Omental fat pad (tissue), 4 donors: ENCODE results near the gene C1orf159. TPM values are rescaled to one million over a fixed set of nuclear protein-coding genes. Genes with fewer than 3 reads are reported as not detected.
"Not testable (repeated sequence)": the region's sequence is repeated elsewhere in the genome, so short reads cannot be mapped to it uniquely, and the experiment has no call there.

Experiments used
- ATAC-seq: fragments of 150-250 bp; one replicate; pipeline ENCODE4 v1.9.1; 2016; ENCODE audit warnings: mild to moderate bottlenecking, moderate library complexity; ENCODE audit not compliant: low FRiP score
- DNase-seq: peaks from one replicate; pipeline ENCODE4 v3.0.0-alpha.2; 2019; ENCODE audit warnings: low spot score
- total RNA-seq, 4 donors: library from RNA; depleted of rRNA; stranded (reverse); fragments of >200 nt; gene quantifications; one replicate each; pipeline ENCODE4 v1.1.0, GENCODE V29; 2016
- TF ChIP-seq, protein P1 (sequence below), 3 donors: fragments of 450-650 bp; IDR thresholded peaks; one replicate each; pipeline ENCODE4 v1.5.1; 2016 to 2017; ENCODE audit warnings: antibody characterized with exemption in 3 of 3, mild to moderate bottlenecking in 3 of 3, moderate library complexity in 2 of 3

Gene C1orf159
- total RNA-seq, 4 donors from 2014 or later = 5.6 to 12.0 (median 9.5) TPM

- DNase-seq (no peak), ATAC-seq (no peak)
- TF ChIP-seq, protein P1, sequence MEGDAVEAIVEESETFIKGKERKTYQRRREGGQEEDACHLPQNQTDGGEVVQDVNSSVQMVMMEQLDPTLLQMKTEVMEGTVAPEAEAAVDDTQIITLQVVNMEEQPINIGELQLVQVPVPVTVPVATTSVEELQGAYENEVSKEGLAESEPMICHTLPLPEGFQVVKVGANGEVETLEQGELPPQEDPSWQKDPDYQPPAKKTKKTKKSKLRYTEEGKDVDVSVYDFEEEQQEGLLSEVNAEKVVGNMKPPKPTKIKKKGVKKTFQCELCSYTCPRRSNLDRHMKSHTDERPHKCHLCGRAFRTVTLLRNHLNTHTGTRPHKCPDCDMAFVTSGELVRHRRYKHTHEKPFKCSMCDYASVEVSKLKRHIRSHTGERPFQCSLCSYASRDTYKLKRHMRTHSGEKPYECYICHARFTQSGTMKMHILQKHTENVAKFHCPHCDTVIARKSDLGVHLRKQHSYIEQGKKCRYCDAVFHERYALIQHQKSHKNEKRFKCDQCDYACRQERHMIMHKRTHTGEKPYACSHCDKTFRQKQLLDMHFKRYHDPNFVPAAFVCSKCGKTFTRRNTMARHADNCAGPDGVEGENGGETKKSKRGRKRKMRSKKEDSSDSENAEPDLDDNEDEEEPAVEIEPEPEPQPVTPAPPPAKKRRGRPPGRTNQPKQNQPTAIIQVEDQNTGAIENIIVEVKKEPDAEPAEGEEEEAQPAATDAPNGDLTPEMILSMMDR (IDR thresholded peaks at IDR 0.05) = no peak
These were observed 49.2 kb downstream of the C1orf159 start for GRCh38 chr1:1066403-1067283.

GRCh38 chr1:1065940-1066304 is 50.0 kb downstream of the C1orf159 start:
- ATAC-seq, DNase-seq: not testable (repeated sequence)

DNA sequence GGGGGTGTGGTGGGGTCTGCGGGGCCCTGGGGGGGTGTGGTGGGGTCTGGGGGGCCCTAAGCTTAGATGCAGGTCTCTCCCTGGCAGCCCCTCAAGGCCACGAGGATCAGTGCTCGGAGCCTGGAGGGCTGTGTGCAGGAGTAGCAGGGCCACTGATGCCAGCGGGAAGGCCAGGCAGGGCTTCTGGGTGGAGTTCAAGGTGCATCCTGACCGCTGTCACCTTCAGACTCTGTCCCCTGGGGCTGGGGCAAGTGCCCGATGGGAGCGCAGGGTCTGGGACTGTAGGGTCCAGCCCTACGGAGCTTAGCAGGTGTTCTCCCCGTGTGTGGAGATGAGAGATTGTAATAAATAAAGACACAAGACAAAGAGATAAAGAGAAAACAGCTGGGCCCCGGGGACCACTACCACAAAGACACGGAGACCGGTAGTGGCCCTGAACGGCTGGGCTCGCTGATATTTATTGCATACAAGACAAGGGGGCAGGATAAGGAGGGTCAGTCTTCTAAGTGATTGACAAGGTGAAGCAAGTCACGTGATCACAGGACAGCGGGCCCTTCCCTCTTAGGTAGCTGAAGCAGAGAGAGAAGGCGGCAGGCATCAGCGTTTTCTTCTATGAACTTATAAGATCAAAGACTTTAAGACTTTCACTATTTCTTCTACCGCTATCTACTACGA is 50.5 kb downstream of the C1orf159 start:
- DNase-seq (no peak), ATAC-seq (no peak)
- TF ChIP-seq, protein P1 (IDR thresholded peaks at IDR 0.05) = no peak

DNA sequence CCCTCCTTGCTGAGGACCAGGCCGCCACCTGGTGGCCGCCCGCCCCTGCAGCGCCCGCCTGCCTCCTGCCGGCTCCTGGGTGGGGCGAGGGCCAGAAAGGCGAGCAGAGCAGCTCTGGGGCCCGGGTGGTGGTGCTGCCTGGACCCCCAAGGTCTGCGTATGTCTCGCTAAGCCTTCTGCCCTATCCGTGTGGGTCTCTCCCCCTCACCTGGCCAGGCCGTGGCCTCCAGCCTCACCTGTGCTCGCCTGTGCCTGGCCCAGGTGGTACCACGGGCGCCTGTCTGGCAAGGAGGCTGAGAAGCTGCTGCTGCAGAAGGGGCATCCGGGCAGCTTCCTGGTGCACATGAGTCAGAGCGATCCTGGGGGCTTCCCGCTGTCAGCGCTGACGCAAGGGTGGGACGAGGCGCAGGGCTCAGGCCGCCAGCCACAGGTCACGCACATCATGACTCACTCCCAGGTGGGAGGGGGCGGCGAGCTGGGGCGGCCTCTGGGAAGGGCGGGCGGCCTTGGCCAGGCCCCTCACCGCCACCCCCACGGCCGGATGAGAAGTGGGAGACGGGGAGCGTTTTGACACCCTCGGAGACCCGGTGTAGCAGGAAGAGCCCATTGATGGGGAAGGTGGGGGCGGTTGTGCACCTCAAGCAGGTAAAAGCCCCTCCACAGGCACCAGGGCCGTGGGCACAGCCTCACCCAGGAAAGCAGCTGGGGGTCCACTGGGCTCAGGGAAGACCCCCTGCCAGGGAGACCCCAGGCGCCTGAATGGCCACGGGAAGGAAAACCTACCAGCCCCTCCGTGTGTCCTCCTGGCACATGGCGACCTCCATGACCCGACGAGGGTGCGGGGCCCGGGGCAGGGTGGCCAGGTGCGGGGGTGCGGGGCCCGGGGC is 51.7 kb downstream of the C1orf159 start:
- TF ChIP-seq, protein P1 (IDR thresholded peaks at IDR 0.05) = peak in 1 of 3 donors; percentile 32
- ATAC-seq (peak; percentile 80), DNase-seq (peak; percentile 66)

GRCh38 chr1:1063261-1063944 is 52.5 kb downstream of the C1orf159 start:
- ATAC-seq = no peak
- TF ChIP-seq, protein P1 (IDR thresholded peaks at IDR 0.05) = no peak
- DNase-seq = no peak

DNA sequence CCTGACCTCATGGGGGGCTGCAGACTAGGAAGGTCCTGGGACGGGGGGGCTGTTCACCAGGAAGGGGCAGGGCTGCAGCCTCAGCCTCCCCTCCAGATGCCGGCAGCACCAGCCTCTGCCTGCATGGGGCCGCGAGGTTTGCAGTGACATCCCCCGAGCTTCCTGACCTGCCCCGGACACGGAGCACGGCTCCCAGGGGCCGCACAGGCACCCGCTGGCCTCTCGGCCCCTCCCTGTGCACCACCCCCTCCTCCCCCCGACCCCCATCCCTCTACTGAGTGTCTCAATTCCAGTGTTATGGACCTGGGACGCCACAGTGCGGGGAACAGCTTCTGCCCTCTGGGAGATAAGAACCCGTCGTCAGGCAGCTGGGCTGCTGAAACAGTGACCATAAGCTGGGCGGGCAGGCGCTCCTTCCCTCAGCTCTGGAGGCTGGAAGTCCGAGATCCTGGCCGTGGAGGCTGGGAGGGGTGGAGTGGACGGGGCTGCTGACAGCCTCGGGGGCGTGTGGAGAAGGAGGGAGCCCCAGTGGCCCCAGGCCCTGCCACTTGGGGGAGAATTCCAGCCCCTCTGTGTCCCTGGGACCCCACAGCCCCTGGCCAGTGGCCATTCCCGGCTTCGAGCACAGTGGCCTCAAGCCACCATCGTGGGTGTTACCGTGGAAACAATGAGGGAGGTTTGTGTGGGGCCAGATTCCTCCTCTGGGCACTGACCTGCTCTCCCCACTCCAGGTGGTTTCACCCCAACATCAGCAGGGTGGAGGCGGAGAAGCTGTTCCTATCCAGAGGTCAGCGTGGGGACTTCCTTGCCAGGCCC is 53.3 kb downstream of the C1orf159 start:
- ATAC-seq = no peak
- TF ChIP-seq, protein P1 (IDR thresholded peaks at IDR 0.05) = no peak
- no peak for DNase-seq
